IMR-90 (cell line): ENCODE data around the gene TMEM260. TPM values are rescaled to one million over a fixed set of nuclear protein-coding genes. Genes with fewer than 3 reads are reported as not detected.

Source experiments
- ATAC-seq: fragments of 200-7000 bp; cut with Tn5 transposase; 2 replicates; pipeline ENCODE4 v1.9.1; 2020; ENCODE audit warnings: low read depth, mild to moderate bottlenecking, moderate library complexity
- BruUV-seq: library from RNA; stranded (reverse); fragments of 400-500 nt; replicated peaks from 2 replicates; lab custom pipeline; 2021; lab: Mats Ljungman, UMichigan
- CTCF ChIA-PET: fragments of 300-600 bp; formaldehyde crosslinking; extraction: SDS; loops from one replicate; lab custom pipeline; 2021; ENCODE audit warnings: antibody characterized with exemption; lab: Yijun Ruan, JAX
- POLR2A ChIA-PET: fragments of 300-600 bp; sonication (Branson Sonifier 250); formaldehyde crosslinking; loops from one replicate; lab custom pipeline; 2022; ENCODE audit warnings: antibody characterized with exemption; ENCODE audit not compliant: unreplicated experiment; lab: Charles Lee
- DNase-seq: peaks from one replicate; pipeline ENCODE4 v3.0.0; 2013
- H2AFZ ChIP-seq: replicated peaks from 2 replicates; pipeline ENCODE3; 2013; ENCODE audit warnings: low read length, mild to moderate bottlenecking; ENCODE audit not compliant: poor library complexity
- H2AK5ac ChIP-seq: 2 replicates; pipeline ENCODE4 v1.6.1; 2013; ENCODE audit warnings: low read depth, low read length, inconsistent platforms
- H2AK9ac ChIP-seq: replicated peaks from 2 replicates; pipeline ENCODE3; 2013; ENCODE audit warnings: mild to moderate bottlenecking, low read depth, low read length, moderate library complexity; ENCODE audit not compliant: poor library complexity
- H2BK120ac ChIP-seq: 2 replicates; pipeline ENCODE4 v1.6.1; 2013; ENCODE audit warnings: low read depth, low read length, inconsistent platforms
- H2BK15ac ChIP-seq: 3 replicates; pipeline ENCODE4 v1.6.1; 2013; ENCODE audit warnings: low read depth, low read length, inconsistent platforms
- H2BK20ac ChIP-seq: 2 replicates; pipeline ENCODE4 v1.6.1; 2013; ENCODE audit warnings: low read depth, mild to moderate bottlenecking, inconsistent platforms, low read length, moderate library complexity
- H2BK5ac ChIP-seq: 2 replicates; pipeline ENCODE4 v1.6.1; 2013; ENCODE audit warnings: mild to moderate bottlenecking, low read depth, low read length, inconsistent platforms; ENCODE audit not compliant: poor library complexity, severe bottlenecking
- H3K14ac ChIP-seq: replicated peaks from 2 replicates; pipeline ENCODE4 v1.6.1; 2013; ENCODE audit warnings: low read depth, low read length, inconsistent platforms
- H3K18ac ChIP-seq: 2 replicates; pipeline ENCODE4 v1.6.1; 2013; ENCODE audit warnings: low read depth, low read length, control low read depth
- H3K23ac ChIP-seq: 2 replicates; pipeline ENCODE4 v1.6.1; 2013; ENCODE audit warnings: low read depth, low read length, inconsistent platforms
- H3K27ac ChIP-seq: 2 replicates; pipeline ENCODE4 v1.5.1; 2013; ENCODE audit warnings: mild to moderate bottlenecking, control low read depth, low read length; ENCODE audit not compliant: insufficient read depth
- H3K27me3 ChIP-seq: 2 replicates; pipeline ENCODE4 v1.6.1; 2013; ENCODE audit warnings: low read length; ENCODE audit not compliant: control insufficient read depth, insufficient read depth
- H3K36me3 ChIP-seq: 2 replicates; pipeline ENCODE4 v1.6.1; 2013; ENCODE audit warnings: low read length, mixed read lengths; ENCODE audit not compliant: control insufficient read depth, insufficient read depth
- H3K4ac ChIP-seq: 2 replicates; pipeline ENCODE4 v1.6.1; 2013; ENCODE audit warnings: low read depth, low read length, inconsistent platforms
- H3K4me1 ChIP-seq: 2 replicates; pipeline ENCODE4 v1.6.1; 2013; ENCODE audit warnings: low read length, mixed read lengths; ENCODE audit not compliant: control insufficient read depth, insufficient read depth
- H3K4me2 ChIP-seq: 2 replicates; pipeline ENCODE4 v1.6.1; 2013; ENCODE audit warnings: low read depth, mild to moderate bottlenecking, control low read depth, low read length, moderate library complexity
- H3K4me3 ChIP-seq: 2 replicates; pipeline ENCODE4 v1.5.1; 2013; ENCODE audit warnings: low read depth, mild to moderate bottlenecking, control low read depth, low read length, moderate library complexity; ENCODE audit not compliant: insufficient read depth
- H3K56ac ChIP-seq: 2 replicates; pipeline ENCODE4 v1.6.1; 2013; ENCODE audit warnings: low read length, inconsistent platforms; ENCODE audit not compliant: insufficient read depth; ENCODE audit errors: extremely low read depth
- H3K79me1 ChIP-seq, 2 experiments: 2 replicates each; pipeline ENCODE4 v1.6.1; 2013; ENCODE audit warnings: low read length in 2 of 2, inconsistent platforms in 1 of 2, low read depth in 1 of 2
- H3K9ac ChIP-seq: 2 replicates; pipeline ENCODE4 v1.6.1; 2013; ENCODE audit warnings: low read depth, low read length, control low read depth
- H3K9me1 ChIP-seq: 2 replicates; pipeline ENCODE4 v1.6.1; 2013; ENCODE audit warnings: low read length, inconsistent platforms; ENCODE audit not compliant: insufficient read depth
- H3K9me3 ChIP-seq: 2 replicates; pipeline ENCODE4 v1.6.1; 2013; ENCODE audit warnings: low read length; ENCODE audit not compliant: control insufficient read depth, insufficient read depth
- H4K20me1 ChIP-seq: 2 replicates; pipeline ENCODE4 v1.6.1; 2013; ENCODE audit warnings: low read length, inconsistent platforms; ENCODE audit not compliant: insufficient read depth
- H4K5ac ChIP-seq: 2 replicates; pipeline ENCODE4 v1.6.1; 2013; ENCODE audit warnings: mild to moderate bottlenecking, low read depth, low read length, control low read depth
- H4K8ac ChIP-seq, 2 experiments: 2 replicates each; pipeline ENCODE4 v1.6.1; 2013; ENCODE audit warnings: low read depth in 2 of 2, low read length in 2 of 2, control low read depth in 1 of 2, inconsistent platforms in 1 of 2
- H4K91ac ChIP-seq: 2 replicates; pipeline ENCODE4 v1.6.1; 2013; ENCODE audit warnings: low read depth, low read length, inconsistent platforms; ENCODE audit not compliant: insufficient read depth
- BHLHE40 ChIP-seq: fragments of 150-350 bp; IDR thresholded peaks from 2 replicates; pipeline ENCODE4 v1.6.1; 2016; ENCODE audit warnings: mild to moderate bottlenecking, low read depth, low read length
- RAD21 ChIP-seq: IDR thresholded peaks from 2 replicates; pipeline ENCODE4 v1.6.1; 2012; ENCODE audit warnings: low read length, improper control_type of control experiment
- SMC3 ChIP-seq: fragments of 150-350 bp; IDR thresholded peaks from 2 replicates; pipeline ENCODE4 v1.6.1; 2016; ENCODE audit warnings: low read depth, mild to moderate bottlenecking, antibody characterized with exemption, low read length, moderate library complexity
- dilution Hi-C: fragments of 300-500 bp; cut with HindIII; formaldehyde crosslinking; loops from one replicate; pipeline ENCODE4 v1.14.3; 2018; ENCODE audit warnings: low sequenced_read_pairs; ENCODE audit not compliant: unreplicated experiment
- in situ Hi-C: fragments of 300-500 bp; cut with MboI; formaldehyde crosslinking; loops from 3 replicates; pipeline ENCODE4 v1.14.3; 2019; ENCODE audit warnings: low sequenced_read_pairs, inconsistent platforms, mixed read lengths
- intact Hi-C: fragments of 100-400 bp; cut with micrococcal nuclease; formaldehyde crosslinking; loops from 2 replicates; pipeline ENCODE4 v1.10.0; 2022
- polyA plus RNA-seq, 3 experiments: library from polyadenylated mRNA; depleted of rRNA; stranded (reverse); fragments of >200 nt; gene quantifications; 2 replicates each; pipeline ENCODE4 v1.2.3, GENCODE V29; 2012; ENCODE audit warnings: low replicate concordance in 1 of 3
- total RNA-seq: library from RNA; depleted of rRNA; stranded (reverse); fragments of >200 nt; gene quantifications from 2 replicates; pipeline ENCODE4 v1.2.3, GENCODE V29; 2012

Gene TMEM260
- total and polyA plus RNA-seq, 2 of the 4 experiments (the other 2 are of a cell fraction), result 6.4 to 11.5 TPM

GRCh38 chr14:56617084-56617483 lies 37.5 kb downstream of the TMEM260 start:
- no peaks in the 10 kb centered on the region for H3K9me1 ChIP-seq
- no peak for TF ChIP-seq SMC3
- no peak for TF ChIP-seq RAD21
- TF ChIP-seq BHLHE40, result no peak
- dilution Hi-C loops, result no loop called here
- no peaks in the 10 kb centered on the region for H3K4me1 ChIP-seq
- H3K27me3 ChIP-seq, result no peaks in the 10 kb centered on the region
- no peak overlapping the region for H2BK5ac ChIP-seq
- no peak overlapping the region for H2BK20ac ChIP-seq
- H3K14ac ChIP-seq, result no peak overlapping the region
- H3K9ac ChIP-seq, result no peak overlapping the region
- peaks cover 13% of the 10 kb centered on the region for H3K36me3 ChIP-seq
- H3K23ac ChIP-seq, result no peak overlapping the region
- H3K79me1 ChIP-seq, result no peaks in the 10 kb centered on the region
- ATAC-seq (no peak), DNase-seq (no peak)
- H3K18ac ChIP-seq, result no peak overlapping the region
- in situ Hi-C loops, result no loop called here
- no peak overlapping the region for H2BK120ac ChIP-seq
- H2BK15ac ChIP-seq, result no peak overlapping the region
- H2AFZ ChIP-seq, result no peak overlapping the region
- BruUV-seq, result no TSS peak
- H3K56ac ChIP-seq, result no peak overlapping the region
- no peak overlapping the region for H2AK5ac ChIP-seq
- H3K4me2 ChIP-seq, result no peak overlapping the region
- H4K20me1 ChIP-seq, result no peaks in the 10 kb centered on the region
- H4K91ac ChIP-seq, result no peak overlapping the region
- no peaks in the 10 kb centered on the region for H3K9me3 ChIP-seq
- CTCF ChIA-PET, result interaction anchor here (1.0 kb wide), 1 partner anchor 11 kb away, joined by 3 read pairs; no protein-coding TSS in a partner anchor
- intact Hi-C loops, result no loop called here
- no peak overlapping the region for H4K8ac ChIP-seq
- H3K4ac ChIP-seq, result no peak overlapping the region
- H3K4me3 ChIP-seq, result no peak overlapping the region
- H3K27ac ChIP-seq, result no peak overlapping the region
- H4K5ac ChIP-seq, result no peak overlapping the region
- H2AK9ac ChIP-seq, result no peak overlapping the region
- POLR2A ChIA-PET, result no interaction called here
